ENCODE data around the gene GGT6. TPM values are rescaled to one million over a fixed set of nuclear protein-coding genes. Genes with fewer than 3 reads are reported as not detected.

GGT6 gene
- total and polyA plus RNA-seq, 4 donors: 2.8 to 12.3 (median 7.4) TPM

- H3K36me3 ChIP-seq (ENCODE audit: control insufficient read depth in 4 of 4, insufficient read depth in 4 of 4, low read length in 4 of 4): no peaks in the 10 kb centered on the region
- WGBS, 2 donors: 57 to 70% methylated on average over 3 of the region's 3 CpGs
These were observed 22.8 kb upstream of the GGT6 start for GRCh38 chr17:4583206-4583605.

GRCh38 chr17:4582691-4583090, 22.3 kb upstream of the GGT6 start:
- H3K27me3 ChIP-seq (ENCODE audit: control insufficient read depth in 3 of 3, insufficient read depth in 3 of 3, low read length in 2 of 3): no peaks in the 10 kb centered on the region

More at GRCh38 chr17:4583206-4583605, 22.8 kb upstream of the GGT6 start:
- DNase-seq (no peak), ATAC-seq (ENCODE audit: insufficient read depth, low FRiP score) (no peak)
- Histone ChIP-seq H3K27ac (ENCODE audit: low read depth in 1 of 2, low read length in 1 of 2) (no peak overlapping the region), H3K9ac (ENCODE audit: insufficient read depth in 1 of 2, low read length in 2 of 2) (peak overlapping the region in 1 of 2 donors; percentile 3), H3K4me3 (no peak overlapping the region), H3K27me3 (ENCODE audit: control insufficient read depth in 3 of 3, insufficient read depth in 3 of 3, low read length in 2 of 3) (no peaks in the 10 kb centered on the region), H3K4me1 (ENCODE audit: control insufficient read depth in 5 of 5, insufficient read depth in 5 of 5, low read length in 5 of 5) (peaks cover 0 to 48% (median 15%) of the 10 kb centered on the region in 5 donors), H3K9me3 (ENCODE audit: control insufficient read depth in 4 of 4, insufficient read depth in 3 of 4, low read length in 3 of 4) (peaks cover 0 to 2% (median 0%) of the 10 kb centered on the region in 4 donors)
- TF ChIP-seq CTCF (IDR thresholded peaks at IDR 0.05; ENCODE audit: control extremely low read depth, extremely low read depth): no peak

GRCh38 chr17:4582101-4582501, 21.7 kb upstream of the GGT6 start:
- Histone ChIP-seq H3K36me3 (ENCODE audit: control insufficient read depth in 4 of 4, insufficient read depth in 4 of 4, low read length in 4 of 4) (no peaks in the 10 kb centered on the region), H3K9me3 (ENCODE audit: control insufficient read depth in 4 of 4, insufficient read depth in 3 of 4, low read length in 3 of 4) (peaks cover 0 to 2% (median 0%) of the 10 kb centered on the region in 4 donors), H3K27ac (ENCODE audit: low read depth in 1 of 2, low read length in 1 of 2) (no peak overlapping the region), H3K9ac (ENCODE audit: insufficient read depth in 1 of 2, low read length in 2 of 2) (no peak overlapping the region), H3K4me1 (ENCODE audit: control insufficient read depth in 5 of 5, insufficient read depth in 5 of 5, low read length in 5 of 5) (peaks cover 0 to 41% (median 16%) of the 10 kb centered on the region in 5 donors), H3K27me3 (ENCODE audit: control insufficient read depth in 3 of 3, insufficient read depth in 3 of 3, low read length in 2 of 3) (no peaks in the 10 kb centered on the region), H3K4me3 (no peak overlapping the region)
- ATAC-seq (ENCODE audit: insufficient read depth, low FRiP score): no peak
- no peak for TF ChIP-seq CTCF (IDR thresholded peaks at IDR 0.05; ENCODE audit: control extremely low read depth, extremely low read depth)
- DNase-seq: no peak
- WGBS, 2 donors: 57 to 71% methylated on average over 7 of the region's 7 CpGs

More at GRCh38 chr17:4582691-4583090, 22.3 kb upstream of the GGT6 start:
- Histone ChIP-seq H3K27ac (ENCODE audit: low read depth in 1 of 2, low read length in 1 of 2) (no peak overlapping the region), H3K4me3 (no peak overlapping the region), H3K4me1 (ENCODE audit: control insufficient read depth in 5 of 5, insufficient read depth in 5 of 5, low read length in 5 of 5) (peaks cover 0 to 42% (median 15%) of the 10 kb centered on the region in 5 donors), H3K9me3 (ENCODE audit: control insufficient read depth in 4 of 4, insufficient read depth in 3 of 4, low read length in 3 of 4) (peaks cover 0 to 2% (median 0%) of the 10 kb centered on the region in 4 donors), H3K36me3 (ENCODE audit: control insufficient read depth in 4 of 4, insufficient read depth in 4 of 4, low read length in 4 of 4) (no peaks in the 10 kb centered on the region), H3K9ac (ENCODE audit: insufficient read depth in 1 of 2, low read length in 2 of 2) (no peak overlapping the region)
- ATAC-seq (ENCODE audit: insufficient read depth, low FRiP score) (no peak), DNase-seq (no peak)
- no peak for TF ChIP-seq CTCF (IDR thresholded peaks at IDR 0.05; ENCODE audit: control extremely low read depth, extremely low read depth)
- 83% methylated on average over 8 of the region's 8 CpGs for WGBS, 2 donors

GRCh38 chr17:4580291-4580690, 19.9 kb upstream of the GGT6 start:
- Histone ChIP-seq H3K9me3 (ENCODE audit: control insufficient read depth in 4 of 4, insufficient read depth in 3 of 4, low read length in 3 of 4) (peaks cover 0 to 2% (median 0%) of the 10 kb centered on the region in 4 donors), H3K4me1 (ENCODE audit: control insufficient read depth in 5 of 5, insufficient read depth in 5 of 5, low read length in 5 of 5) (peaks cover 0 to 40% (median 10%) of the 10 kb centered on the region in 5 donors), H3K4me3 (no peak overlapping the region), H3K27me3 (ENCODE audit: control insufficient read depth in 3 of 3, insufficient read depth in 3 of 3, low read length in 2 of 3) (no peaks in the 10 kb centered on the region), H3K27ac (ENCODE audit: low read depth in 1 of 2, low read length in 1 of 2) (no peak overlapping the region), H3K9ac (ENCODE audit: insufficient read depth in 1 of 2, low read length in 2 of 2) (no peak overlapping the region), H3K36me3 (ENCODE audit: control insufficient read depth in 4 of 4, insufficient read depth in 4 of 4, low read length in 4 of 4) (no peaks in the 10 kb centered on the region)
- no peak for TF ChIP-seq CTCF (IDR thresholded peaks at IDR 0.05; ENCODE audit: control extremely low read depth, extremely low read depth)
- DNase-seq (no peak), ATAC-seq (ENCODE audit: insufficient read depth, low FRiP score) (no peak)
- 56 to 60% methylated on average over 7 of the region's 7 CpGs for WGBS, 2 donors
